Activated T-helper 9 cell treated with anti-CD3 and anti-CD28 coated beads, Interleukin-2, amount 50 U/mL, for 16 hours (primary cell): ENCODE results near the gene PTH2.
"Not testable (repeated sequence)": the region's sequence is repeated elsewhere in the genome, so short reads cannot be mapped to it uniquely, and the experiment has no call there.

Experiments
- DNase-seq: peaks from one replicate; pipeline ENCODE4 v3.0.0-alpha.2; 2020; ENCODE audit warnings: low read depth

Gene PTH2

GRCh38 chr19:49447485-49448431 is 24.5 kb upstream of the PTH2 start:
- DNase-seq: no peak

DNA sequence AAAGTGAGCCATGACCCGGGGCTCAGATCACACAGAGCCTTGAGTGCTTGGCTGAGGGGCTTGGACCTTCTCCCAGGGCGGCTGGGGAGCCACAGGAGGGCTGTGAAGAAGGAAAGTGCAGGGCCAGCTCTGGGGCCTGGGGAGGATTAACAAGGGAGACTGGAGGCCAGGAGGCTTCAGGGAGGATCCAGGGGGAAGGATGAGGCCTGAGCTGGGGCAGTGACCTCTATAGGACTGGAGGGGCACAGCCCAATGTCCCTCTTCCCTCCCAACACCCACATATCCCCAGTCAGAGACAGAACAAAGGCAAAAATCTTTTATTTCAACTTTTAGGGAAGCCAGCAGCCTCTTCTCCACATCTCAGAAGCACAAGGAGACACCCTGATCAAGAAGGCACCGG is 22.8 kb upstream of the PTH2 start:
- DNase-seq: no peak

DNA sequence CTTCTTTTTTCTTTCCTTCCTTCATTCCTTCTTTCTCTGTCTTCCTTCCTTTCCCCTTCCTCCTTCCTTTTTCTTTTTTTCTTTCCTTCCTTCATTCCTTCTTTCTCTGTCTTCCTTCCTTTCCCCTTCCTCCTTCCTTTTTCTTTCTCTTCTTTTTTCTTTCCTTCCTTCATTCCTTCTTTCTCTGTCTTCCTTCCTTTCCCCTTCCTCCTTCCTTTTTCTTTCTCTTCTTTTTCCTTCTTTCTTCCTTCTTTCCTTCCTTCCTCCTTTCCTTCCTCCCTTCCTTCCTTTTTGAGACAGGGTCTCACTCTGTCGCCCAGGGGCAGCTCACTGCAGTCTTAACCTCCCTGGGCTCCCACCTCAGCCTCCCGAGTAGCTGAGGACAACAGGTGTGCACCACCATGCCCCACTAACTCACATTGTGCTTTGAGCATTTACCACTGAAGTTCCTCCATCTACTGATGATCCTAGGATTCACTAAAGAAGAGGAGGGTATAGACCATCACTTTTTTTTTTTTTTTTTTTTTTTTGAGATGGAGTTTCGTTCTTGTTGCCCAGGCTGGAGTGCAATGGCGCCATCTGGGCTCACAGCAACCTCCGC is 21.0 kb upstream of the PTH2 start:
- not testable (repeated sequence) for DNase-seq

DNA sequence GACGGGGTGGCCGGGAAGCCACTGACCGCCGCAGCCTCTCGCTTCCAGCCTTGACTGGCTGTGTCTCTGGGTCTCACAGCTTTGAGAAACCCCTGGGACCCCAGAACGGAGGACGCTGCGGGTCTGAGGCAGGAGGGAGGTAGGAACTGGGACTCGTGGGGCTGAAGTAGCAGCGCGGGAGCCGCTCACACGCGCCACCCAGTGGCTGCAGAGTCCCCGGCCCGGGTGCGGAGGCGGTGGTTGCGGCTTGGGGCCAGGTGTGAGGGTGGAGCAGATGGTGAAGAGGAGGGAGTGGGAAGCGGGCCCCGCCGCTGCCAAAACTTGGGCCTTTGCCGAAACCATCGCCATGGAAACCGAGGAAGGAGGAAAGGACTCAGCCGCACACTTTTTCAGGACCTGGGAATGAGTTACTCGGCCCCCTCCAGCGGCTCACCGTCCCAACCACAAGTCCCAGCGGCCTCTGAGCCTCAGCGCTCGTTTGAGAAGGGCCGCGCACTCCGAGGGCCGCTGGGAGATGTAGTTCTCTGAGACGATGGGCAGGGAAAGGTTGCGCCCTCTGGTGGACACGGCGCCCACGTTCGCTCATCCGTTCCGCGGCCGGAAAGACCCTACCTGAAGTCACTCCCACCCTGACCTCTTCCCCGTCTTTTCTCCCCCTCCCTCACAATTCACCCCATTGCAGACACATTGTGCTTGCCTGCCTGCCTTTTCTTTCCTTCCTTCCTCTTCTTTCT is 20.3 kb upstream of the PTH2 start:
- peak; percentile 89 for DNase-seq

DNA sequence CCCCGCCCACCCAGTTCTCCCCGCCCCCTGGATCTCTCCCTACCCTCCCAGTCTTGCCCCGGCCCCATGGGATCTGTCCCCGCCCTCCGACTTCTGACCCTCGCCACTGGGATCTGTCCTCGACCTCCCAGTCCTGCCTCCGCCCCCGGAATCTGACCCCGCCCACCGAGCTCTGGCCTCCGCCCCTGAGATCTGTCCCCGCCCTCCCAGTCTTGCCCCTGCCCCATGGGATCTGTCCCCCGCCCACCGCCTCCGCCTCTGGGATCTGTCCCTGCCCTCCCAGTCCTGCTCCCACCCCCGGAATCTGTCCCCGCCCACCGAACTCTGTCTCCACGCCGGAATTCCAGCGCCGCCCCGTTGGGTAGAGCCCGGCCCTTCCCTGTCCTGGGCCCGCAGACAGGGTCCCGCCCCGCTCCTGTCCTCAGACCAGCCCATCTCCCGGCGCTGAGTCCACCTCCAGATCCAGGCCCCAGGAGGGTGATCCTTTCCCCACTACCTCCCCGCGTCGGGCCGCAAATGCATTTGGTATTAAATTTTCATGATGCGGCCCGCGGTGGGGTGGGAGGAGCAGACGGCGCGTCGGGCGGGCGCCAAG is 19.6 kb upstream of the PTH2 start:
- DNase-seq: peak; percentile 41

GRCh38 chr19:49442354-49442753 is 19.1 kb upstream of the PTH2 start:
- no peak for DNase-seq

DNA sequence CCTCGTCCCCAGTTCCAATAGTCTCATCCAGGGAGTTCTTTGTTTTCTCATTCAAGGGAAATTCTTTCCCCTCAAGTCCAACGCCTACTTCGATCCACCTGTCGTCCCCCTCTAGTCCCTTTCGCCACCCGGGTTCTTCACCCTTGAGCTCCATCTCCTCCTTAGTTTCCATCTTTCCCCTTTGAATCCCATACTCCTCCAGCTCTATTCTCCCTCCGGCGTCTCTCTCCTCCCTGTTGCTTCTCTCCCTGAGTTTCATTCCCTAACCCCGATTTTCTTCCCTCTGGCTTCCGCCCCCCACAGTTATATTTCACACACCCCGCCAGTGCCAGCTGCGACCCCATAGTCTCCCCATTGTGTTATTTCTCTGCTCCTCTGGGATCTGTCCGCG is 18.7 kb upstream of the PTH2 start:
- no peak for DNase-seq

- no peak for DNase-seq
Measured at GRCh38 chr19:49441210-49441959, 18.1 kb upstream of the PTH2 start, which contains the start of gene SLC17A7. SLC17A7 (minus strand) TSS chr19:49441527; CDS start chr19:49441379, 148 bp downstream.

GRCh38 chr19:49440439-49441209 is 17.4 kb upstream of the PTH2 start:
- no peak for DNase-seq

GRCh38 chr19:49439836-49440235 is 16.6 kb upstream of the PTH2 start:
- no peak for DNase-seq

DNA sequence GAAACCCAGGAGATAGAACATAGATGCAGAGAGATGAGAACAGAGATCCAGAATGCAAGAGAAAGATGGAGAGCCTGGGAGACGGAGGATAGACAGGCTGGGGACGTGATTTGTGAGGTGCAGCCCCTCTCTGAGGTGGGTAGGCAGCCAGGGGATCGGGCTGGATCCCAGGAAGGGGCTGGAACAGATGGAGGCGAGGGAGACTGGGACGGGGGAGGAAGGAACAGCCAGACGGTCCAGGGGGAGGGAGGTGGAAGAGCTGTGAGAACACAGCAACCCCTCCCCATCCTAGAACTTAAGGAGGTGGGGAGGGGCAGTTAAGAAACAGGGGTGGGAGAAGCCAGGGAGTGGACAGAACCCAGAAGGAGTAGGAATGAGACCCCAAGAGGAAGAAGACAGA is 15.0 kb upstream of the PTH2 start:
- no peak for DNase-seq

- DNase-seq: no peak
Measured at GRCh38 chr19:49437231-49437630, 14.0 kb upstream of the PTH2 start.

DNA sequence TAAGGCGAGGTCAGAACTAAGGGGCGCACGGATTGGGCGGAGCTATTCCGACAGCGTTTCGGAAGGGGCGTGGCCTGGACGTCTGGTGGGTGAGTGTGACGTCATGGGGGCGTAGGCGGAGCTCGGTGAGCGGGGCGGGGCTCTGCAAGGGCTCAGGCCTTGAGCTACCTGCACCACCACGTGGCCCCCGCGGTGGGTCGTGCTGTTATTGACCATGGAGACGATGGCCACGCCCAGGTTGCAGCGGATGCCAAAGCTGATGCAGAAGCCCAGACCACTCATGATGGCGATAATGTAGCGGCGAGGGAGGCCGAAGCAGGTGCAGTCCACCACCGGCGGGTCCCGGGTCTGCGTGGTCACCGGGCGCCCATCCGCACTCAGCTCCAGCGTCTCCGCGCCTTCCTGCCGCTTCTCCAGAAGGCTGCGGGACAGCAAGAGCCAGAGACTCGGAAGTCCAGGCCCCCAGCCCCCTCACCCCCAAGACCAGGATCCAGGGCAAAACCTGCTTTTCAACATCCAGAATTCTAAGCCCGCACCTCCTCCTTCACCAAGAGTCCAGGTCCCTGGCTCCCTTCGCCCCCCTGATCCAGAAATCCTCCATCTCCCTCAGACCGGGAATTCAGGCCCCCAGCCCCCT is 13.3 kb upstream of the PTH2 start:
- peak; percentile 37 for DNase-seq

DNA sequence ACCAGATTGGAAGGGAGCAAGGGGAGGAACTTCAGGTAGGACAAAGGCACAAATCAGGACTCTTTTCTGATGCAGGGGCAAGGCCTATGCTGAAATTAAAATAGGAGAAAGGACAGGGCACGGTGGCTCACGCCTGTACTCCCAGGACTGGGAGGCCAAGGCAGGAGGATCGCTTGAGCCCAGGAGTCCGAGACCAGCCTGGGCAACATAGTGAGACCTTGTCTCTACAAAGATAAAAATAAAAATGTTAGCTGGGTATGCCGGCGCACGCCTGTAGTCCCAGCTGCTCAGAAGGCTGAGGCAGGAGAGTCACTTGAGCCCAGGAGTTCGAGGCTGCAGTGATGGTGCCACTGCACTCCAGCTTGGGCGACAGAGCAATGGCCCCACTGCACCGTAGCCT is 12.4 kb upstream of the PTH2 start:
- no peak for DNase-seq

DNA sequence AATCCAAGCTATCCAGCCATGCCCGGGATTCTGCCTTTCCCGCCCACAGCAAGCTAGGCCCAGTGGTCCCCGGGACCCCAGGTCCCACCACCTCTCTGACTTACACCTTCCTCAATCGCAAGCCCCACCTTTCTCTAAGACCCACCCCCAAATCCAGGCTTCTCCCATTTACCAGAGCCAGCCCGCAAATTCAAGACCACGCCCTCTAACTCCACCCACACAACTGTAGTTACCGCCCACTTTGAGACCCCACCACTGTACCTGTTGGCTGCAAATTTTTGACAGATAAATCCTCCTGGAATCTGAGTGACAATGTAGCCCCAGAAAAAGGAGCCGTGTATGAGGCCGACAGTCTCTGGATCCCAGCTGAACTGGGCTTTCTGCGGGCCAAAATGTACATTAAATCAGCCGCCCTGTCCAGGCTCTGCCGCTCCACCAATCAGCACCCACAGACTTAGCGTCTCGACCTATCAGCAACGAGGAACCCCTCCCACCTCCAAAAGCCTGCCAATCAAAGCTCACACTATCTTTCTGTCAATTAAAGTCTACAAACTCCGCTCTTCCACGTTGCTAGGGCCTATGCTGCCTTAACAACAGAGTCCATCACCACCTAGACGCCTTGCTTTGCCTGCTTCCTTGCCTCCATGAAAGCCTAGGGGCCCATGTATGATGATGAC is 11.8 kb upstream of the PTH2 start:
- DNase-seq: no peak

DNA sequence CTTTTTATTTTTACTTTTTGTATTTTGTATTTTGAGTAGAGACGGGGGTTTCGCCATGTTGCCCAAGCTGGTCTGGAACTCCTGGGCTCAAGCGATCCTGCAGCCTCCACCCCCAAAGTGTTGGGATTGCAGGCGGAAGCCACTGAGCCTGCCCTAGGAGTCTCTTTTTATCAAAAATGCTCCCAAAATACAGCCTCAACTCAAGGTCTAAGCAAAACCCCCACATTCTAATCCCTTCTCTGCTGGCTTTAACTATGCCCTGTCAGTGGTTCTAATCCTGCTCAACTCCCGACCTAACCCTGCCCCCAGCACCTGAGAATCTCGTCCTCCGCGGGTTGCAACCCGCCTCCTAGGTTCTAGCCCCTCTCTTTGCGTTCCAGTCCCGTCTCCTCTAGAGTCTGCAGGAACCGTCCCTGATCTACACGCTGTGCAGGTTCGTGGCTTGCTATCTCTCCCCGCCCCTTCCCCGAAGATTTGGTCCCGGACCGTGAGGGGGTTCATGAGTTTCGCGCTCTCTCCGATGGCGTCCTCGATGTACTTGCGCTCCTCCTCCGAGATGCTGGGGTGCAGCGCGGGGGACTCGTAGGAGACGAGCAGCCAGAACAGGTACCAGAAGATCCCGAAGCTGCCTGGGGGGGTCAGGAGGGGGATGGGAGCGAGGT is 10.1 kb upstream of the PTH2 start:
- DNase-seq: no peak

- no peak for DNase-seq
Measured at GRCh38 chr19:49432141-49433073, 9.2 kb upstream of the PTH2 start.

DNA sequence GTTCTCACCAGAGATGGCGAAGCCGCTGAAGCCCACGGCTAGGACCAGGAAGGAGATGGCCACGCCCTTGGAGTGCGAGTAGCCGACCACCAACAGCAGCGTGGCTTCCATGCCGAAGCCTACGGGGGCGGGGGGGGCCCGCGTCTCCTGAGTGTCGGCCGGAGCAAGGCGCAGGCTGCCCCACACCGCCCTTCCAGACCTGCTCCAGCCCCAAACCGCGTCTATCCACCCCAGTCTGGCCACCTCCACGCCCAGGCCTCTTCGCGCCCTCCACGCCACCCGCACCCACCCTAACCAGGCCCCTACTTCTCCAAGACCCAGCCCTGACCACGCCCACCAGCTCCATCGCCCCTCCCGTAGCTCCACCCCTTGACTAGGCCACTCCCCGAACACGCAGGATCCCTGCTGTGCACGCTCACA is 8.1 kb upstream of the PTH2 start:
- DNase-seq: no peak
